Panc1 (cell line): Measurements from ENCODE around the gene SMAD5. TPM values are rescaled to one million over a fixed set of nuclear protein-coding genes. Genes with fewer than 3 reads are reported as not detected.

ENCODE experiments used
- ATAC-seq: fragments of 200-7000 bp; cut with Tn5 transposase; 2 replicates; pipeline ENCODE4 v1.9.1; 2020; ENCODE audit warnings: mild to moderate bottlenecking, moderate library complexity
- BruUV-seq: library from RNA; stranded (reverse); fragments of 400-500 nt; replicated peaks from 2 replicates; lab custom pipeline; 2021; lab: Mats Ljungman, UMichigan
- CTCF ChIA-PET: fragments of 300-600 bp; sonication (Branson Sonifier 250); formaldehyde crosslinking; loops from one replicate; lab custom pipeline; 2022; ENCODE audit warnings: antibody characterized with exemption; lab: Charles Lee
- POLR2A ChIA-PET: fragments of 300-600 bp; sonication (Branson Sonifier 250); formaldehyde crosslinking; loops from one replicate; lab custom pipeline; 2022; ENCODE audit warnings: antibody characterized with exemption; lab: Charles Lee
- DNase-seq: peaks from one replicate; pipeline ENCODE4 v3.0.0-alpha.2; 2010; ENCODE audit warnings: low read depth, low spot score
- H3K27ac ChIP-seq: 2 replicates; pipeline ENCODE4 v1.5.1; 2011; ENCODE audit warnings: mild to moderate bottlenecking, low read length, inconsistent platforms
- H3K27me3 ChIP-seq: fragments of 200-500 bp; sonication (Bioruptor generic); 2 replicates; pipeline ENCODE4 v1.6.0; 2014; ENCODE audit warnings: low read length, inconsistent platforms; ENCODE audit not compliant: control insufficient read depth, insufficient read depth
- H3K36me3 ChIP-seq: fragments of 200-500 bp; sonication (Bioruptor generic); 2 replicates; pipeline ENCODE4 v1.5.1; 2014; ENCODE audit warnings: inconsistent platforms, mild to moderate bottlenecking, low read length, moderate library complexity; ENCODE audit not compliant: control insufficient read depth, insufficient read depth
- H3K4me1 ChIP-seq: 2 replicates; pipeline ENCODE4 v1.5.1; 2011; ENCODE audit warnings: inconsistent platforms, mild to moderate bottlenecking, low read length, moderate library complexity; ENCODE audit not compliant: control insufficient read depth, insufficient read depth
- H3K4me3 ChIP-seq, 2 experiments: 2 replicates each; pipeline ENCODE4 v1.5.1; 2011 to 2012; ENCODE audit warnings: low read depth in 2 of 2, low read length in 2 of 2, mild to moderate bottlenecking in 2 of 2, inconsistent platforms in 1 of 2, moderate library complexity in 1 of 2
- H3K9me3 ChIP-seq: fragments of 200-500 bp; sonication (Bioruptor generic); 2 replicates; pipeline ENCODE4 v1.5.1; 2014; ENCODE audit warnings: low read depth, mild to moderate bottlenecking, inconsistent platforms, low read length, moderate library complexity; ENCODE audit not compliant: control insufficient read depth, insufficient read depth
- POLR2AphosphoS5 ChIP-seq: IDR thresholded peaks from 2 replicates; pipeline ENCODE4 v1.6.1; 2012; ENCODE audit warnings: mild to moderate bottlenecking, low read depth, low read length, moderate library complexity
- SIN3A ChIP-seq: IDR thresholded peaks from 2 replicates; pipeline ENCODE4 v1.6.1; 2012; ENCODE audit warnings: low read depth, mild to moderate bottlenecking, low read length, moderate library complexity, borderline replicate concordance; ENCODE audit not compliant: insufficient read depth
- TCF7L2 ChIP-seq: IDR thresholded peaks from 2 replicates; pipeline ENCODE4 v1.6.1; 2011; ENCODE audit warnings: mild to moderate bottlenecking, low read depth, low read length, inconsistent platforms
- in situ Hi-C: cut with HindIII; loops from 2 replicates; pipeline ENCODE4 v1.10.0; 2016; ENCODE audit warnings: low sequenced_read_pairs, low pct_unique_long_range_greater_than_20kb
- intact Hi-C: fragments of 100-400 bp; cut with micrococcal nuclease; formaldehyde crosslinking; loops from one replicate; pipeline ENCODE4 v1.10.0; 2022; ENCODE audit not compliant: unreplicated experiment
- total RNA-seq: library from RNA; stranded (reverse); gene quantifications from one replicate; pipeline ENCODE4 v1.2.1, GENCODE V29; 2021; ENCODE audit not compliant: unreplicated experiment
- TF ChIP-seq, protein P1 (sequence below), 2 experiments: IDR thresholded peaks; 2 replicates each; pipeline ENCODE4 v1.6.1; 2011 to 2012; ENCODE audit warnings: low read depth in 2 of 2, control low read depth in 1 of 2, low read length in 1 of 2, mild to moderate bottlenecking in 1 of 2, moderate library complexity in 1 of 2; ENCODE audit not compliant: insufficient read depth in 1 of 2
- TF ChIP-seq, protein P2 (sequence below): fragments of 450-650 bp; IDR thresholded peaks from 2 replicates; pipeline ENCODE4 v1.5.1; 2017; ENCODE audit warnings: mild to moderate bottlenecking

SMAD5 gene
- total RNA-seq, 1 experiment from 2014 or later = 61.5 TPM

- CTCF ChIA-PET = interaction anchor here (0.7 kb wide), 1 partner anchor 359 kb away, joined by 4 read pairs; no protein-coding TSS in a partner anchor
- ATAC-seq = peak; percentile 66
Measured at GRCh38 chr5:136192526-136193321, 60.1 kb downstream of the SMAD5 start, which contains the start of gene SMIM32. TSS of gene SMIM32 (minus strand) at chr5:136193162. CDS start at chr5:136192524, 638 bp downstream.

GRCh38 chr5:136193322-136193935, 60.8 kb downstream of the SMAD5 start:
- BruUV-seq = no TSS peak
- Histone ChIP-seq H3K36me3 (no peaks in the 10 kb centered on the region), H3K27ac (no peak overlapping the region), H3K9me3 (no peaks in the 10 kb centered on the region), H3K4me1 (peaks cover 6% of the 10 kb centered on the region; the same call in 1 of the 2 replicates), H3K27me3 (no peaks in the 10 kb centered on the region; the same call in 1 of the 2 replicates), H3K4me3 (peak overlapping the region; percentile 41 to 63)
- intact Hi-C loops = no loop called here
- in situ Hi-C loops = no loop called here
- DNase-seq (no peak), ATAC-seq (peak; percentile 13; the same call in 1 of the 2 replicates)
- CTCF ChIA-PET = interaction anchor here (0.7 kb wide), 1 partner anchor 359 kb away, joined by 4 read pairs; no protein-coding TSS in a partner anchor
- POLR2A ChIA-PET = no interaction called here
- no peak for TF ChIP-seq TCF7L2
- TF ChIP-seq, protein P1, sequence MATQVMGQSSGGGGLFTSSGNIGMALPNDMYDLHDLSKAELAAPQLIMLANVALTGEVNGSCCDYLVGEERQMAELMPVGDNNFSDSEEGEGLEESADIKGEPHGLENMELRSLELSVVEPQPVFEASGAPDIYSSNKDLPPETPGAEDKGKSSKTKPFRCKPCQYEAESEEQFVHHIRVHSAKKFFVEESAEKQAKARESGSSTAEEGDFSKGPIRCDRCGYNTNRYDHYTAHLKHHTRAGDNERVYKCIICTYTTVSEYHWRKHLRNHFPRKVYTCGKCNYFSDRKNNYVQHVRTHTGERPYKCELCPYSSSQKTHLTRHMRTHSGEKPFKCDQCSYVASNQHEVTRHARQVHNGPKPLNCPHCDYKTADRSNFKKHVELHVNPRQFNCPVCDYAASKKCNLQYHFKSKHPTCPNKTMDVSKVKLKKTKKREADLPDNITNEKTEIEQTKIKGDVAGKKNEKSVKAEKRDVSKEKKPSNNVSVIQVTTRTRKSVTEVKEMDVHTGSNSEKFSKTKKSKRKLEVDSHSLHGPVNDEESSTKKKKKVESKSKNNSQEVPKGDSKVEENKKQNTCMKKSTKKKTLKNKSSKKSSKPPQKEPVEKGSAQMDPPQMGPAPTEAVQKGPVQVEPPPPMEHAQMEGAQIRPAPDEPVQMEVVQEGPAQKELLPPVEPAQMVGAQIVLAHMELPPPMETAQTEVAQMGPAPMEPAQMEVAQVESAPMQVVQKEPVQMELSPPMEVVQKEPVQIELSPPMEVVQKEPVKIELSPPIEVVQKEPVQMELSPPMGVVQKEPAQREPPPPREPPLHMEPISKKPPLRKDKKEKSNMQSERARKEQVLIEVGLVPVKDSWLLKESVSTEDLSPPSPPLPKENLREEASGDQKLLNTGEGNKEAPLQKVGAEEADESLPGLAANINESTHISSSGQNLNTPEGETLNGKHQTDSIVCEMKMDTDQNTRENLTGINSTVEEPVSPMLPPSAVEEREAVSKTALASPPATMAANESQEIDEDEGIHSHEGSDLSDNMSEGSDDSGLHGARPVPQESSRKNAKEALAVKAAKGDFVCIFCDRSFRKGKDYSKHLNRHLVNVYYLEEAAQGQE (IDR thresholded peaks at IDR 0.05; ENCODE audit: insufficient read depth in 1 of 2, low read depth in 2 of 2, low read length in 1 of 2) = no peak
- TF ChIP-seq, protein P2, sequence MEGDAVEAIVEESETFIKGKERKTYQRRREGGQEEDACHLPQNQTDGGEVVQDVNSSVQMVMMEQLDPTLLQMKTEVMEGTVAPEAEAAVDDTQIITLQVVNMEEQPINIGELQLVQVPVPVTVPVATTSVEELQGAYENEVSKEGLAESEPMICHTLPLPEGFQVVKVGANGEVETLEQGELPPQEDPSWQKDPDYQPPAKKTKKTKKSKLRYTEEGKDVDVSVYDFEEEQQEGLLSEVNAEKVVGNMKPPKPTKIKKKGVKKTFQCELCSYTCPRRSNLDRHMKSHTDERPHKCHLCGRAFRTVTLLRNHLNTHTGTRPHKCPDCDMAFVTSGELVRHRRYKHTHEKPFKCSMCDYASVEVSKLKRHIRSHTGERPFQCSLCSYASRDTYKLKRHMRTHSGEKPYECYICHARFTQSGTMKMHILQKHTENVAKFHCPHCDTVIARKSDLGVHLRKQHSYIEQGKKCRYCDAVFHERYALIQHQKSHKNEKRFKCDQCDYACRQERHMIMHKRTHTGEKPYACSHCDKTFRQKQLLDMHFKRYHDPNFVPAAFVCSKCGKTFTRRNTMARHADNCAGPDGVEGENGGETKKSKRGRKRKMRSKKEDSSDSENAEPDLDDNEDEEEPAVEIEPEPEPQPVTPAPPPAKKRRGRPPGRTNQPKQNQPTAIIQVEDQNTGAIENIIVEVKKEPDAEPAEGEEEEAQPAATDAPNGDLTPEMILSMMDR = no peak
- no peak for TF ChIP-seq SIN3A
- TF ChIP-seq POLR2AphosphoS5 = no peak

More at GRCh38 chr5:136192526-136193321, 60.1 kb downstream of the SMAD5 start, which contains the start of gene SMIM32:
- Histone ChIP-seq H3K4me1 (peaks cover 6% of the 10 kb centered on the region; the same call in 1 of the 2 replicates), H3K27ac (0 out of 2 replicates have a peak within 1 kb of the TSS, but pooled peaks have one; percentile 14), H3K36me3 (no peaks in the 10 kb centered on the region), H3K9me3 (no peaks in the 10 kb centered on the region), H3K27me3 (no peaks in the 10 kb centered on the region; the same call in 1 of the 2 replicates), H3K4me3 (peak within 1 kb of the TSS; percentile 41 to 63)
- in situ Hi-C loops = no loop called here
- intact Hi-C loops = no loop called here
- no peak for DNase-seq
- TF ChIP-seq, protein P2 = no peak
- TF ChIP-seq SIN3A = no peak
- no peak for TF ChIP-seq POLR2AphosphoS5
- no peak for TF ChIP-seq TCF7L2
- TF ChIP-seq, protein P1 (IDR thresholded peaks at IDR 0.05; ENCODE audit: insufficient read depth in 1 of 2, low read depth in 2 of 2, low read length in 1 of 2) = no peak
- no TSS peak for BruUV-seq
- POLR2A ChIA-PET = interaction anchor here (0.6 kb wide), 1 partner anchor 319 kb away, joined by 8 read pairs; no protein-coding TSS in a partner anchor
